GM12801 (cell line): ENCODE measurements around the gene TTC32.

Experiments used
- CTCF ChIP-seq: IDR thresholded peaks from one replicate; pipeline ENCODE4 v1.5.1; 2011; ENCODE audit warnings: control low read depth; ENCODE audit not compliant: insufficient read length; ENCODE audit errors: extremely low read depth

Gene TTC32

GRCh38 chr2:19893520-19894133 is 8.2 kb downstream of the TTC32 start:
- TF ChIP-seq CTCF, result no peak

- no peak for TF ChIP-seq CTCF
Observed at GRCh38 chr2:19890104-19890503, 11.7 kb downstream of the TTC32 start.

GRCh38 chr2:19888831-19889230 is 13.0 kb downstream of the TTC32 start:
- TF ChIP-seq CTCF, result no peak

- no peak for TF ChIP-seq CTCF
Observed at GRCh38 chr2:19887510-19887909, 14.3 kb downstream of the TTC32 start.

GRCh38 chr2:19886261-19886660 is 15.5 kb downstream of the TTC32 start:
- no peak for TF ChIP-seq CTCF

GRCh38 chr2:19885791-19886190 is 16.0 kb downstream of the TTC32 start:
- no peak for TF ChIP-seq CTCF

- TF ChIP-seq CTCF, result no peak
Observed at GRCh38 chr2:19883971-19884720, 17.6 kb downstream of the TTC32 start.
